Astrocyte (in vitro differentiated cells and primary cell): ENCODE results near the gene IGSF3. TPM values are rescaled to one million over a fixed set of nuclear protein-coding genes. Genes with fewer than 3 reads are reported as not detected.
A peak's percentile ranks its signal among the peaks of the same experiment; 100 is the strongest.

Experiments
- DNase-seq: peaks from one replicate; pipeline ENCODE4 v3.0.0-alpha.2; 2010; ENCODE audit warnings: low read depth
- FAIRE-seq: peaks from 2 replicates; lab custom pipeline; 2011; peaks lifted over from hg19 to GRCh38; lab: Jason Lieb, UNC
- H2AFZ ChIP-seq: 2 replicates; pipeline ENCODE4 v1.6.0; 2012; ENCODE audit warnings: low read depth, low read length, inconsistent platforms
- H3K27ac ChIP-seq: 2 replicates; pipeline ENCODE4 v1.5.1; 2011; ENCODE audit warnings: low read depth, low read length, inconsistent platforms
- H3K27me3 ChIP-seq: 2 replicates; pipeline ENCODE4 v1.6.0; 2011; ENCODE audit warnings: low read length, inconsistent platforms; ENCODE audit not compliant: insufficient read depth
- H3K36me3 ChIP-seq: 2 replicates; pipeline ENCODE4 v1.5.1; 2011; ENCODE audit warnings: low read length, inconsistent platforms; ENCODE audit not compliant: insufficient read depth
- H3K4me1 ChIP-seq: 2 replicates; pipeline ENCODE4 v1.5.1; 2011; ENCODE audit warnings: low read length, inconsistent platforms; ENCODE audit not compliant: insufficient read depth
- H3K4me2 ChIP-seq: 2 replicates; pipeline ENCODE4 v1.6.0; 2012; ENCODE audit warnings: low read length, inconsistent platforms
- H3K4me3 ChIP-seq: 2 replicates; pipeline ENCODE4 v1.5.1; 2011; ENCODE audit warnings: low read depth, mild to moderate bottlenecking, low read length, inconsistent platforms; ENCODE audit not compliant: insufficient read depth
- H3K79me2 ChIP-seq: 2 replicates; pipeline ENCODE4 v1.6.0; 2012; ENCODE audit warnings: mild to moderate bottlenecking, low read length, inconsistent platforms; ENCODE audit not compliant: insufficient read depth
- H3K9ac ChIP-seq: 2 replicates; pipeline ENCODE4 v1.6.0; 2012; ENCODE audit warnings: mild to moderate bottlenecking, low read length, inconsistent platforms
- H3K9me3 ChIP-seq: 2 replicates; pipeline ENCODE4 v1.5.1; 2012; ENCODE audit warnings: low read depth, mild to moderate bottlenecking, low read length, inconsistent platforms; ENCODE audit not compliant: insufficient read depth
- H4K20me1 ChIP-seq: 2 replicates; pipeline ENCODE4 v1.6.0; 2012; ENCODE audit warnings: low read length, inconsistent platforms; ENCODE audit not compliant: insufficient read depth
- H3K27ac Mint-ChIP-seq: one replicate; pipeline ENCODE4 v1.8.0; 2021; ENCODE audit warnings: mild to moderate bottlenecking, mixed read lengths; ENCODE audit not compliant: unreplicated experiment
- H3K27me3 Mint-ChIP-seq: one replicate; pipeline ENCODE4 v1.8.0; 2021; ENCODE audit warnings: low read depth, mixed read lengths; ENCODE audit not compliant: unreplicated experiment
- H3K36me3 Mint-ChIP-seq: one replicate; pipeline ENCODE4 v1.8.0; 2021; ENCODE audit warnings: low read depth, mixed read lengths; ENCODE audit not compliant: unreplicated experiment
- H3K4me1 Mint-ChIP-seq: one replicate; pipeline ENCODE4 v1.8.0; 2021; ENCODE audit warnings: low read depth, mixed read lengths; ENCODE audit not compliant: unreplicated experiment
- H3K4me3 Mint-ChIP-seq: one replicate; pipeline ENCODE4 v1.8.0; 2021; ENCODE audit warnings: mild to moderate bottlenecking, moderate library complexity, mixed read lengths; ENCODE audit not compliant: unreplicated experiment
- H3K9me3 Mint-ChIP-seq: one replicate; pipeline ENCODE4 v1.8.0; 2021; ENCODE audit warnings: mild to moderate bottlenecking, mixed read lengths; ENCODE audit not compliant: unreplicated experiment
- EZH2 ChIP-seq: IDR thresholded peaks from 2 replicates; pipeline ENCODE4 v1.6.1; 2012; ENCODE audit warnings: mild to moderate bottlenecking, low read length, inconsistent platforms; ENCODE audit not compliant: insufficient read depth
- total RNA-seq: library from RNA; stranded (reverse); gene quantifications from 2 replicates; pipeline ENCODE4 v1.2.1, GENCODE V29; 2021
- TF ChIP-seq, protein P1 (sequence below): IDR thresholded peaks from 2 replicates; pipeline ENCODE4 v1.5.1; 2011; ENCODE audit warnings: low read depth, mild to moderate bottlenecking, inconsistent platforms, low read length, moderate library complexity; ENCODE audit not compliant: insufficient read depth

The IGSF3 gene
- total RNA-seq, 1 donor from 2014 or later = 11.7 TPM

DNA sequence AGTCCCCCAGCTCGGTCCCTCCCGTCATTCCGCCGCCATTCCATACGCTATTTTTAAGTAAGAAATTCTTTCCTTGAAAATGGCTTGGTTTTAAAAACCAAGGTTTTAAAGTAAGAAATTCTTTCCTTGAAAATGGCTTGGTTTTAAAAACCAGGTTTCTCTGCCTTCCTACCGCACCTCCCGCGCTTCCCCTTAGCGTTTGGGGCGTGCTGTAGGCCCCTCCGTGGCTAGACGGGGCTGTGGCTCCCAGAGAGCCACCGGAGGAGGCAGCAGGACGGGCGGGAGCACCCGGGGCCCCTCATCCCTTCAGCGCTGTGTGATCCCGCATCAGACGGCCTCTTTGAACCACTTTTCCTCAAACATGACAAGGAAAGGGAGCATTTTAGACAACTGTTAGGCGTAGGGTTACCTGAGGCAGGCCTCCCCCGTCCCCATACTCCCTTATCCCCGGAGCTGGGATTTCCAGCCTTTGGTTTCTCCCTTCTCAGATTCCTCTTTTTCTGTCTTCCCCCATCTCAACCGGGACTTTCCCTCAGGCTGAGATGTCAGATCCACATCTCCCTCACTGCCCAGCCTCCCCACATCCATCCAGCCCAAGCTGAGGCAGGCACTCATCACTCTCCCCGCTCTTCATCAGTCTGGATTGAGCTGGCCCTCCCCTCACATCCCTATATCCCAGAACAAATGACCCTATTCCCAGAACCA lies 96.2 kb downstream of the IGSF3 start:
- Histone ChIP-seq H3K9me3 (no peaks in the 10 kb centered on the region), H3K36me3 (no peaks in the 10 kb centered on the region), H3K4me2 (peak overlapping the region; percentile 88), H3K27ac (no peak overlapping the region), H3K4me3 (peak overlapping the region; percentile 84), H3K79me2 (peaks cover 27% of the 10 kb centered on the region), H3K9ac (peak overlapping the region; percentile 93), H3K27me3 (peaks cover 4% of the 10 kb centered on the region), H3K4me1 (peaks cover 22% of the 10 kb centered on the region), H4K20me1 (peaks cover 21% of the 10 kb centered on the region), H2AFZ (peak overlapping the region; percentile 89)
- peaks cover 35% of the 10 kb centered on the region for H3K4me1 Mint-ChIP-seq
- H3K4me3 Mint-ChIP-seq = peak overlapping the region; percentile 81
- no peak for DNase-seq
- no peaks in the 10 kb centered on the region for H3K9me3 Mint-ChIP-seq
- H3K36me3 Mint-ChIP-seq = peaks cover 2% of the 10 kb centered on the region
- peaks cover 4% of the 10 kb centered on the region for H3K27me3 Mint-ChIP-seq
- peak overlapping the region; percentile 79 for H3K27ac Mint-ChIP-seq
- FAIRE-seq = no peak
- TF ChIP-seq, protein P1, sequence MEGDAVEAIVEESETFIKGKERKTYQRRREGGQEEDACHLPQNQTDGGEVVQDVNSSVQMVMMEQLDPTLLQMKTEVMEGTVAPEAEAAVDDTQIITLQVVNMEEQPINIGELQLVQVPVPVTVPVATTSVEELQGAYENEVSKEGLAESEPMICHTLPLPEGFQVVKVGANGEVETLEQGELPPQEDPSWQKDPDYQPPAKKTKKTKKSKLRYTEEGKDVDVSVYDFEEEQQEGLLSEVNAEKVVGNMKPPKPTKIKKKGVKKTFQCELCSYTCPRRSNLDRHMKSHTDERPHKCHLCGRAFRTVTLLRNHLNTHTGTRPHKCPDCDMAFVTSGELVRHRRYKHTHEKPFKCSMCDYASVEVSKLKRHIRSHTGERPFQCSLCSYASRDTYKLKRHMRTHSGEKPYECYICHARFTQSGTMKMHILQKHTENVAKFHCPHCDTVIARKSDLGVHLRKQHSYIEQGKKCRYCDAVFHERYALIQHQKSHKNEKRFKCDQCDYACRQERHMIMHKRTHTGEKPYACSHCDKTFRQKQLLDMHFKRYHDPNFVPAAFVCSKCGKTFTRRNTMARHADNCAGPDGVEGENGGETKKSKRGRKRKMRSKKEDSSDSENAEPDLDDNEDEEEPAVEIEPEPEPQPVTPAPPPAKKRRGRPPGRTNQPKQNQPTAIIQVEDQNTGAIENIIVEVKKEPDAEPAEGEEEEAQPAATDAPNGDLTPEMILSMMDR = no peak
- TF ChIP-seq EZH2 = no peak

DNA sequence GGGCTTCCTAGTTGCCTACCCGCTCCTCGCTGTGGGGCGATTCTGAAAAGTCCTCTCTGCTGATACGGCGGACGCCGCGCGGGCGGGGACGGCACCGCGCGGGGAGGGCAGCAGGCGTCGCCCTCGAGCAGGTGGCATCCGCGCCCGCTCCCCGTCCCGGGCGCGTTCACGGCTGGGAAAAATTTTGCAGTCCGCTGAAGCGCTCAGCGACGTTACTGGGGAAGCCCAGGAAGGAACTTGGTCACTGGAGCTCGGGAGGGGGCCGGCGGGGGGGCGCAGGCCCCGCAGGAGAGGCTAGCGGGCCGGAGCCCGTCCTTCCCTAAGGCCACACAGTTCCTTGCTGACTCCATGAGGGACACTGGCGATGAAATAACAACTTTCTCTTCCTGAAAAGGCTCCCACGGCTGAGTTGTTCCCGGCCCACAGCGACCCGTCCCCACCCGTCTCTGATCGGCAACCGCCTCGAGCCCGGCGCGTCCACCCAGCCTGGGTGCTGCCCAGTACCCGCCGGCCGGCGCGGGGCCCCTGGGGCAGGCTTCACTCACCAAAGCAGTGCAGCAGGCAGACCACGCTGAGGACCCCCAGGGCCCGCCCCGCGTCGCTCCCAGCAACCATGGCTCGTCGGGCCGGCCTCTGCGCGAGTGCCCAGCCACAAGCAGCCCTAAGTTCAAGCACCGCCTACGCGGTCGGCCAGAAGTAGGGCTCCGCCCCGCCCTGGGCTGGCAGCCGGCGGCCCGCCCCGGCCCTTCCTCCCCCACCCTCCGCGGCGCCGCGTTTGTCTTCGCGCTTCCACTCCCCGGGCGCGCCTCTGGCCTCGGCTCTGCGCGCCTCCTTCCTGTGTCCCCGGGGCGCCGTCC lies 96.9 kb downstream of the IGSF3 start, which contains the start of gene CD58:
CD58 (minus strand) TSS at position 669 of the 857 bp plus-strand sequence; CDS start at position 615, 54 bp downstream.
- Mint-ChIP-seq H3K9me3 (no peaks in the 10 kb centered on the region), H3K4me3 (peak within 1 kb of the TSS; percentile 89), H3K27me3 (peaks cover 4% of the 10 kb centered on the region), H3K27ac (peak within 1 kb of the TSS; percentile 79), H3K36me3 (peaks cover 2% of the 10 kb centered on the region), H3K4me1 (peaks cover 32% of the 10 kb centered on the region)
- Histone ChIP-seq H3K9me3 (no peaks in the 10 kb centered on the region), H2AFZ (peak within 1 kb of the TSS; percentile 89), H3K9ac (peak within 1 kb of the TSS; percentile 93), H3K4me2 (peak within 1 kb of the TSS; percentile 88), H3K4me1 (peaks cover 22% of the 10 kb centered on the region), H3K27me3 (peaks cover 4% of the 10 kb centered on the region), H3K27ac (peak within 1 kb of the TSS; percentile 84), H3K36me3 (no peaks in the 10 kb centered on the region), H3K79me2 (peaks cover 33% of the 10 kb centered on the region), H3K4me3 (peak within 1 kb of the TSS; percentile 84), H4K20me1 (peaks cover 25% of the 10 kb centered on the region)
- FAIRE-seq (no peak), DNase-seq (peak; percentile 71)
- TF ChIP-seq, protein P1 = peak; percentile 40
- TF ChIP-seq EZH2 = no peak
